HepG2 (cell line): ENCODE data around the gene PSKH1. TPM values are rescaled to one million over a fixed set of nuclear protein-coding genes. Genes with fewer than 3 reads are reported as not detected.

ENCODE experiments used
- HNF4A ChIP-seq: sonication (generic); formaldehyde crosslinking; IDR thresholded peaks from 2 replicates; pipeline ENCODE4 v1.4.0; 2020; ENCODE audit warnings: missing genetic modification reagents
- HNRNPLL ChIP-seq: fragments of 200-400 bp; formaldehyde crosslinking; IDR thresholded peaks from 2 replicates; pipeline ENCODE4 v1.6.1; 2017; ENCODE audit warnings: mild to moderate bottlenecking, low read depth, low read length; ENCODE audit not compliant: poor library complexity, severe bottlenecking
- KLF12 ChIP-seq: sonication (generic); formaldehyde crosslinking; IDR thresholded peaks from 2 replicates; pipeline ENCODE4 v1.4.0; 2020; ENCODE audit warnings: missing genetic modification reagents, borderline replicate concordance
- LCORL ChIP-seq, 2 experiments: fragments of 450-650 bp in 1 of 2; sonication (generic) in 1 of 2; formaldehyde crosslinking in 1 of 2; IDR thresholded peaks; 2 replicates each; pipeline versions ENCODE4 v1.5.0 to v1.6.1; 2017 to 2020; ENCODE audit warnings: antibody characterized with exemption in 1 of 2, missing genetic modification reagents in 1 of 2
- NPAS2 ChIP-seq: sonication (generic); formaldehyde crosslinking; IDR thresholded peaks from 2 replicates; pipeline ENCODE4 v1.8.0; 2022; ENCODE audit warnings: mild to moderate bottlenecking, missing genetic modification reagents, borderline replicate concordance
- REPIN1 ChIP-seq: sonication (generic); formaldehyde crosslinking; IDR thresholded peaks from 2 replicates; pipeline ENCODE4 v1.8.0; 2022; ENCODE audit warnings: missing genetic modification reagents, low read depth, mild to moderate bottlenecking, borderline replicate concordance
- TRIM24 ChIP-seq: sonication (generic); formaldehyde crosslinking; IDR thresholded peaks from 2 replicates; pipeline ENCODE4 v1.8.0; 2022; ENCODE audit warnings: mild to moderate bottlenecking, missing genetic modification reagents
- ZBTB20 ChIP-seq: sonication (generic); formaldehyde crosslinking; IDR thresholded peaks from 2 replicates; pipeline ENCODE4 v1.8.1; 2023; ENCODE audit warnings: missing genetic modification reagents, low read depth, mild to moderate bottlenecking, borderline replicate concordance
- ZNF160 ChIP-seq: sonication (generic); formaldehyde crosslinking; IDR thresholded peaks from 2 replicates; pipeline ENCODE4 v1.8.0; 2022; ENCODE audit warnings: mild to moderate bottlenecking, inconsistent platforms, missing genetic modification reagents
- ZNF501 ChIP-seq: sonication (generic); formaldehyde crosslinking; IDR thresholded peaks from 2 replicates; pipeline ENCODE4 v1.5.1; 2020; ENCODE audit warnings: mild to moderate bottlenecking, moderate library complexity, missing genetic modification reagents
- ZNF562 ChIP-seq: sonication (generic); formaldehyde crosslinking; IDR thresholded peaks from 2 replicates; pipeline ENCODE4 v1.8.0; 2022; ENCODE audit warnings: missing genetic modification reagents, borderline replicate concordance
- ZNF652 ChIP-seq: IDR thresholded peaks from 2 replicates; pipeline ENCODE4 v1.6.1; 2016; ENCODE audit warnings: low read depth, borderline replicate concordance
- ZSCAN29 ChIP-seq: sonication (generic); formaldehyde crosslinking; conservative IDR thresholded peaks from 2 replicates; pipeline ENCODE4 v1.4.0; 2020; ENCODE audit warnings: mild to moderate bottlenecking, missing genetic modification reagents
- polyA plus RNA-seq, 8 experiments: library from polyadenylated mRNA; depleted of rRNA in 3 of 8; stranded (reverse) in 7 of 8; unstranded in 1 of 8; fragments of >200 nt; fragmentation: Illumina TruSeq in 4 of 8; extraction: Trizol in 4 of 8; gene quantifications; 2 replicates each; pipeline versions ENCODE4 v1.2.1 to v1.2.3, GENCODE V29; 2011 to 2016; ENCODE audit warnings: low read depth in 4 of 8, missing spikeins in 1 of 8, mixed read lengths in 1 of 8; ENCODE audit not compliant: insufficient read depth in 1 of 8
- total RNA-seq, 5 experiments: library from RNA; depleted of rRNA; stranded (reverse); fragments of >200 nt; fragmentation: Illumina TruSeq; extraction: Trizol; gene quantifications; 2 replicates each; pipeline ENCODE4 v1.2.3, GENCODE V29; 2016; ENCODE audit warnings: low read depth in 1 of 5
- TF ChIP-seq, protein P1 (sequence below): IDR thresholded peaks from 2 replicates; pipeline ENCODE4 v1.6.1; 2016; ENCODE audit warnings: missing biosample characterization, missing genetic modification reagents, low read depth
- TF ChIP-seq, protein P2 (sequence below): sonication (generic); formaldehyde crosslinking; IDR thresholded peaks from 2 replicates; pipeline ENCODE4 v1.5.1; 2020; ENCODE audit warnings: mild to moderate bottlenecking, missing genetic modification reagents, moderate library complexity
- TF ChIP-seq, protein P3 (sequence below): sonication (generic); formaldehyde crosslinking; IDR thresholded peaks from 2 replicates; pipeline ENCODE4 v1.5.0; 2020; ENCODE audit warnings: mild to moderate bottlenecking, low read depth, missing genetic modification reagents, borderline replicate concordance
- TF ChIP-seq, protein P4 (sequence below), 2 experiments: fragments of 450-650 bp in 1 of 2; sonication (generic) in 1 of 2; formaldehyde crosslinking; IDR thresholded peaks; 2 replicates each; pipeline versions ENCODE4 v1.5.0 to v1.8.0; 2020 to 2022; ENCODE audit warnings: mild to moderate bottlenecking in 1 of 2, missing genetic modification reagents in 1 of 2
- TF ChIP-seq, protein P5 (sequence below): sonication (generic); formaldehyde crosslinking; IDR thresholded peaks from 2 replicates; pipeline ENCODE4 v1.4.0; 2020; ENCODE audit warnings: missing genetic modification reagents
- TF ChIP-seq, protein P6 (sequence below): sonication (generic); formaldehyde crosslinking; IDR thresholded peaks from 2 replicates; pipeline ENCODE4 v1.8.1; 2023; ENCODE audit warnings: mild to moderate bottlenecking, missing genetic modification reagents
- TF ChIP-seq, protein P7 (sequence below): sonication (generic); formaldehyde crosslinking; IDR thresholded peaks from 2 replicates; pipeline ENCODE4 v1.4.0; 2020; ENCODE audit warnings: low read depth, mild to moderate bottlenecking, missing genetic modification reagents

The PSKH1 gene
- total and polyA plus RNA-seq, 2 of the 13 experiments (the other 11 are each of a cell fraction or from before 2014, with no cell fraction given) = 8.4 to 19.1 TPM

DNA sequence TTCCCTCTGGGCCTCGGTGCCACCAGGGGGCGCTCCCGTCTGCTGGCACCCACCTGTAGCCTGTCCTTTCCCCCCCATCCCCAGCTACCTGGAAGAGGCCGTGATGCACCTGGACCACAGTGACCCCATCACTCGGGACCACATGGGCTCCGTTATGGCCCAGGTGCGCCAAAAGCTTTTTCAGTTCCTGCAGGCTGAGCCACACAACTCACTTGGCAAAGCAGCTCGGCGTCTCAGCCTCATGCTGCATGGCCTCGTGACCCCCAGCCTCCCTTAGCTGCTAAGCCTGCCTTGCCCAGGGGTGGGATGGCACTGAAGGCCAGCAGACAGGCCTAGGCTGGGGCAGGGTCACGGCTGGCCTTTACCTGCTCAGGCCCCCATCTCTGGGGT, 9.2 kb upstream of the PSKH1 start (continued):
- TF ChIP-seq, protein P1, sequence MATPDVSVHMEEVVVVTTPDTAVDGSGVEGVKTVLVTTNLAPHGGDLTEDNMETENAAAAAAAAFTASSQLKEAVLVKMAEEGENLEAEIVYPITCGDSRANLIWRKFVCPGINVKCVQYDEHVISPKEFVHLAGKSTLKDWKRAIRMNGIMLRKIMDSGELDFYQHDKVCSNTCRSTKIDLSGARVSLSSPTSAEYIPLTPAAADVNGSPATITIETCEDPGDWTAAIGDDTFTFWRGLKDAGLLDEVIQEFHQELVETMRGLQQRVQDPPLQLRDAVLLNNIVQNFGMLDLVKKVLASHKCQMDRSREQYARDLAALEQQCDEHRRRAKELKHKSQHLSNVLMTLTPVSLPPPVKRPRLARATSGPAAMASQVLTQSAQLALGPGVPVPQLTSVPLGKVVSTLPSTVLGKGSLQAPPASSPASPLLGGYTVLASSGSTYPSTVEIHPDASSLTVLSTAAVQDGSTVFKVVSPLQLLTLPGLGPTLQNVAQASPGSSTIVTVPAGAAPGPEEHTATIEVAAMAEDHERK (CRISPR knock-in tag) = no peak
- TF ChIP-seq HNF4A (CRISPR knock-in tag) (no peak), ZSCAN29 (CRISPR knock-in tag) (no peak), ZNF160 (CRISPR knock-in tag) (no peak), HNRNPLL (peak; percentile 24), ZBTB20 (CRISPR knock-in tag) (no peak), NPAS2 (CRISPR knock-in tag) (no peak), ZNF501 (CRISPR knock-in tag) (peak; percentile 54), KLF12 (CRISPR knock-in tag) (no peak), LCORL (IDR thresholded peaks at IDR 0.05) (no peak), LCORL (CRISPR knock-in tag; IDR thresholded peaks at IDR 0.05) (no peak), ZNF652 (CRISPR knock-in tag) (no peak), REPIN1 (CRISPR knock-in tag) (0 out of 2 replicates have a peak, but pooled peaks have one; percentile 47), ZNF562 (CRISPR knock-in tag) (no peak), TRIM24 (CRISPR knock-in tag) (no peak)
- TF ChIP-seq, protein P2, sequence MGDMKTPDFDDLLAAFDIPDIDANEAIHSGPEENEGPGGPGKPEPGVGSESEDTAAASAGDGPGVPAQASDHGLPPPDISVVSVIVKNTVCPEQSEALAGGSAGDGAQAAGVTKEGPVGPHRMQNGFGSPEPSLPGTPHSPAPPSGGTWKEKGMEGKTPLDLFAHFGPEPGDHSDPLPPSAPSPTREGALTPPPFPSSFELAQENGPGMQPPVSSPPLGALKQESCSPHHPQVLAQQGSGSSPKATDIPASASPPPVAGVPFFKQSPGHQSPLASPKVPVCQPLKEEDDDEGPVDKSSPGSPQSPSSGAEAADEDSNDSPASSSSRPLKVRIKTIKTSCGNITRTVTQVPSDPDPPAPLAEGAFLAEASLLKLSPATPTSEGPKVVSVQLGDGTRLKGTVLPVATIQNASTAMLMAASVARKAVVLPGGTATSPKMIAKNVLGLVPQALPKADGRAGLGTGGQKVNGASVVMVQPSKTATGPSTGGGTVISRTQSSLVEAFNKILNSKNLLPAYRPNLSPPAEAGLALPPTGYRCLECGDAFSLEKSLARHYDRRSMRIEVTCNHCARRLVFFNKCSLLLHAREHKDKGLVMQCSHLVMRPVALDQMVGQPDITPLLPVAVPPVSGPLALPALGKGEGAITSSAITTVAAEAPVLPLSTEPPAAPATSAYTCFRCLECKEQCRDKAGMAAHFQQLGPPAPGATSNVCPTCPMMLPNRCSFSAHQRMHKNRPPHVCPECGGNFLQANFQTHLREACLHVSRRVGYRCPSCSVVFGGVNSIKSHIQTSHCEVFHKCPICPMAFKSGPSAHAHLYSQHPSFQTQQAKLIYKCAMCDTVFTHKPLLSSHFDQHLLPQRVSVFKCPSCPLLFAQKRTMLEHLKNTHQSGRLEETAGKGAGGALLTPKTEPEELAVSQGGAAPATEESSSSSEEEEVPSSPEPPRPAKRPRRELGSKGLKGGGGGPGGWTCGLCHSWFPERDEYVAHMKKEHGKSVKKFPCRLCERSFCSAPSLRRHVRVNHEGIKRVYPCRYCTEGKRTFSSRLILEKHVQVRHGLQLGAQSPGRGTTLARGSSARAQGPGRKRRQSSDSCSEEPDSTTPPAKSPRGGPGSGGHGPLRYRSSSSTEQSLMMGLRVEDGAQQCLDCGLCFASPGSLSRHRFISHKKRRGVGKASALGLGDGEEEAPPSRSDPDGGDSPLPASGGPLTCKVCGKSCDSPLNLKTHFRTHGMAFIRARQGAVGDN (CRISPR knock-in tag) = no peak; the same call in none of the 2 replicates
- TF ChIP-seq, protein P3, sequence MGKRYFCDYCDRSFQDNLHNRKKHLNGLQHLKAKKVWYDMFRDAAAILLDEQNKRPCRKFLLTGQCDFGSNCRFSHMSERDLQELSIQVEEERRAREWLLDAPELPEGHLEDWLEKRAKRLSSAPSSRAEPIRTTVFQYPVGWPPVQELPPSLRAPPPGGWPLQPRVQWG (CRISPR knock-in tag) = no peak
- TF ChIP-seq, protein P4, sequence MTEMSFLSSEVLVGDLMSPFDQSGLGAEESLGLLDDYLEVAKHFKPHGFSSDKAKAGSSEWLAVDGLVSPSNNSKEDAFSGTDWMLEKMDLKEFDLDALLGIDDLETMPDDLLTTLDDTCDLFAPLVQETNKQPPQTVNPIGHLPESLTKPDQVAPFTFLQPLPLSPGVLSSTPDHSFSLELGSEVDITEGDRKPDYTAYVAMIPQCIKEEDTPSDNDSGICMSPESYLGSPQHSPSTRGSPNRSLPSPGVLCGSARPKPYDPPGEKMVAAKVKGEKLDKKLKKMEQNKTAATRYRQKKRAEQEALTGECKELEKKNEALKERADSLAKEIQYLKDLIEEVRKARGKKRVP (CRISPR knock-in tag; IDR thresholded peaks at IDR 0.05) = no peak
- TF ChIP-seq, protein P5, sequence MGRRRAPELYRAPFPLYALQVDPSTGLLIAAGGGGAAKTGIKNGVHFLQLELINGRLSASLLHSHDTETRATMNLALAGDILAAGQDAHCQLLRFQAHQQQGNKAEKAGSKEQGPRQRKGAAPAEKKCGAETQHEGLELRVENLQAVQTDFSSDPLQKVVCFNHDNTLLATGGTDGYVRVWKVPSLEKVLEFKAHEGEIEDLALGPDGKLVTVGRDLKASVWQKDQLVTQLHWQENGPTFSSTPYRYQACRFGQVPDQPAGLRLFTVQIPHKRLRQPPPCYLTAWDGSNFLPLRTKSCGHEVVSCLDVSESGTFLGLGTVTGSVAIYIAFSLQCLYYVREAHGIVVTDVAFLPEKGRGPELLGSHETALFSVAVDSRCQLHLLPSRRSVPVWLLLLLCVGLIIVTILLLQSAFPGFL (CRISPR knock-in tag) = no peak
- TF ChIP-seq, protein P6, sequence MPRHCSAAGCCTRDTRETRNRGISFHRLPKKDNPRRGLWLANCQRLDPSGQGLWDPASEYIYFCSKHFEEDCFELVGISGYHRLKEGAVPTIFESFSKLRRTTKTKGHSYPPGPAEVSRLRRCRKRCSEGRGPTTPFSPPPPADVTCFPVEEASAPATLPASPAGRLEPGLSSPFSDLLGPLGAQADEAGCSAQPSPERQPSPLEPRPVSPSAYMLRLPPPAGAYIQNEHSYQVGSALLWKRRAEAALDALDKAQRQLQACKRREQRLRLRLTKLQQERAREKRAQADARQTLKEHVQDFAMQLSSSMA (CRISPR knock-in tag) = no peak
- TF ChIP-seq, protein P7, sequence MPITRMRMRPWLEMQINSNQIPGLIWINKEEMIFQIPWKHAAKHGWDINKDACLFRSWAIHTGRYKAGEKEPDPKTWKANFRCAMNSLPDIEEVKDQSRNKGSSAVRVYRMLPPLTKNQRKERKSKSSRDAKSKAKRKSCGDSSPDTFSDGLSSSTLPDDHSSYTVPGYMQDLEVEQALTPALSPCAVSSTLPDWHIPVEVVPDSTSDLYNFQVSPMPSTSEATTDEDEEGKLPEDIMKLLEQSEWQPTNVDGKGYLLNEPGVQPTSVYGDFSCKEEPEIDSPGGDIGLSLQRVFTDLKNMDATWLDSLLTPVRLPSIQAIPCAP (CRISPR knock-in tag) = no peak
